NCI-H82 (cell line): ENCODE results near the gene ZSCAN18.
A peak's percentile ranks its signal among the peaks of the same experiment; 100 is the strongest.

Source experiments
- DNase-seq: peaks from one replicate; lab custom pipeline; 2025; lab: John Stamatoyannopoulos, UW

ZSCAN18 gene

GRCh38 chr19:58044886-58045285 lies 53.1 kb downstream of the ZSCAN18 start:
- DNase-seq: no peak

GRCh38 chr19:58044391-58044790 lies 53.6 kb downstream of the ZSCAN18 start:
- no peak for DNase-seq

- DNase-seq: no peak
These were observed 55.3 kb downstream of the ZSCAN18 start for GRCh38 chr19:58042495-58043340.

- no peak for DNase-seq
These were observed 57.1 kb downstream of the ZSCAN18 start for GRCh38 chr19:58040751-58041525.

GRCh38 chr19:58038688-58039204 lies 59.3 kb downstream of the ZSCAN18 start:
- no peak for DNase-seq

GRCh38 chr19:58037927-58038687 lies 59.9 kb downstream of the ZSCAN18 start:
- DNase-seq: peak; percentile 25

GRCh38 chr19:58035863-58036262 lies 62.2 kb downstream of the ZSCAN18 start:
- DNase-seq: no peak

GRCh38 chr19:58034477-58034793 lies 63.6 kb downstream of the ZSCAN18 start:
- peak; percentile 44 for DNase-seq
